Measurements from ENCODE around the gene SULT2A1.

GRCh38 chr19:47897861-47898260 lies 11.7 kb upstream of the SULT2A1 start:
- TF ChIP-seq CTCF (IDR thresholded peaks at IDR 0.05; ENCODE audit: control extremely low read depth in 1 of 3, insufficient read depth in 1 of 3, low read depth in 1 of 3, low read length in 3 of 3) (no peak), USF2 (IDR thresholded peaks at IDR 0.05; ENCODE audit: low read length) (no peak), EZH2 (IDR thresholded peaks at IDR 0.05; ENCODE audit: low read depth, low read length, severe bottlenecking) (no peak), PHF8 (conservative IDR thresholded peaks at IDR 0.05; ENCODE audit: low read depth, low read length) (no peak), CEBPB (IDR thresholded peaks at IDR 0.05; ENCODE audit: low read depth, low read length) (no peak), POLR2AphosphoS5 (IDR thresholded peaks at IDR 0.05; ENCODE audit: low read depth, low read length) (no peak), HDAC2 (IDR thresholded peaks at IDR 0.05; ENCODE audit: borderline replicate concordance in 1 of 2, low read depth in 2 of 2, low read length in 2 of 2) (no peak), BACH1 (IDR thresholded peaks at IDR 0.05; ENCODE audit: low read length) (no peak), POLR2A (IDR thresholded peaks at IDR 0.05; ENCODE audit: control extremely low read depth in 1 of 2, low read depth in 2 of 2, low read length in 2 of 2) (no peak), MAX (IDR thresholded peaks at IDR 0.05) (no peak), JUN (IDR thresholded peaks at IDR 0.05; ENCODE audit: low read depth, low read length) (no peak), YY1 (IDR thresholded peaks at IDR 0.05; ENCODE audit: low read depth, low read length) (no peak)
